ENCODE results near the gene TRIM66. TPM values are rescaled to one million over a fixed set of nuclear protein-coding genes. Genes with fewer than 3 reads are reported as not detected.

TRIM66 gene
- total and polyA plus RNA-seq, 9 of the 15 experiments (the other 6 are each of a cell fraction or from before 2014, with no cell fraction given): 1.1 to 7.3 (median 4.9) TPM

- POLR2A ChIA-PET: interaction anchor here (0.6 to 2.3 kb wide), 4 partner anchors 9 to 93 kb away, joined by 3 to 9 read pairs (median 4); partner anchors contain the start of gene RPL27A
- no peaks in the 10 kb centered on the region; the same call in 1 of the 2 replicates for H4K20me1 ChIP-seq (replicated peaks; ENCODE audit: control insufficient read depth, insufficient read depth, low read length)
- H3K27me3 ChIP-seq (ENCODE audit: control insufficient read depth in 2 of 2, insufficient read depth in 2 of 2, low read length in 2 of 2): peaks cover 0 to under 1% of the 10 kb centered on the region in 2 experiments; a peak in 1 of 5 replicates
- no peak for FAIRE-seq
- H3K9me3 ChIP-seq (replicated peaks; ENCODE audit: control insufficient read depth, insufficient read depth, low read depth, low read length): no peaks in the 10 kb centered on the region
- no peak overlapping the region for H3K4me2 ChIP-seq (ENCODE audit: insufficient read depth, low read length)
- in situ Hi-C loops (cut with MboI) (no loop called here), intact Hi-C loops (cut with micrococcal nuclease) (no loop called here)
- no peak for TF ChIP-seq ZNF232 (CRISPR knock-in tag; IDR thresholded peaks at IDR 0.05)
- no peak for TF ChIP-seq RFX5 (IDR thresholded peaks at IDR 0.05; ENCODE audit: low read depth, low read length)
- TF ChIP-seq MLX (CRISPR knock-in tag; conservative IDR thresholded peaks at IDR 0.05): no peak
- no peak for TF ChIP-seq KDM4B (IDR thresholded peaks at IDR 0.05; ENCODE audit: borderline replicate concordance in 2 of 2, low read depth in 1 of 2)
- no peak for TF ChIP-seq SNRNP70 (optimal IDR thresholded peaks at IDR 0.05; ENCODE audit: low read depth, low read length)
- no peak for TF ChIP-seq ZNF175 (CRISPR knock-in tag; IDR thresholded peaks at IDR 0.05; ENCODE audit: low read depth)
- no peak for TF ChIP-seq ARID1B (IDR thresholded peaks at IDR 0.05)
- TF ChIP-seq KDM2B (CRISPR knock-in tag; IDR thresholded peaks at IDR 0.05): no peak
- TF ChIP-seq ZNF507 (tag; conservative IDR thresholded peaks at IDR 0.05): no peak
- TF ChIP-seq FOSL1 (tag; conservative IDR thresholded peaks at IDR 0.05): no peak
- no peak for TF ChIP-seq BRD9 (IDR thresholded peaks at IDR 0.05; ENCODE audit: low read depth, partially characterized antibody)
- TF ChIP-seq GABPB2 (CRISPR knock-in tag; conservative IDR thresholded peaks at IDR 0.05): no peak
- no peak for TF ChIP-seq BCOR (IDR thresholded peaks at IDR 0.05)
- TF ChIP-seq SMARCA4 (IDR thresholded peaks at IDR 0.05): no peak
- peaks cover 19% of the 10 kb centered on the region; the same call in 2 of the 3 replicates for H3K36me3 ChIP-seq (ENCODE audit: control insufficient read depth, insufficient read depth, low read length)
- ATAC-seq: no peak
- no peak overlapping the region for H3K4me3 ChIP-seq
- no peaks in the 10 kb centered on the region for H3K9me1 ChIP-seq (ENCODE audit: control insufficient read depth, insufficient read depth, low read length)
- no TSS peak for BruUV-seq (replicated peaks)
- H3K79me2 ChIP-seq (ENCODE audit: control insufficient read depth, insufficient read depth, low read length): no peaks in the 10 kb centered on the region
- CTCF ChIA-PET (ENCODE audit: low intra/inter-chr PET ratio): no interaction called here
- H2AFZ ChIP-seq (ENCODE audit: low read depth, low read length): no peak overlapping the region
- no peak overlapping the region for H3K27ac ChIP-seq (ENCODE audit: extremely low read depth, low read depth, low read length)
- no peak for DNase-seq (ENCODE audit: extremely low read depth in 1 of 4, low spot score in 3 of 4)
- peaks cover 10 to 27% of the 10 kb centered on the region in 2 experiments for H3K4me1 ChIP-seq (replicated peaks in 1 of 2; ENCODE audit: control insufficient read depth in 2 of 2, insufficient read depth in 2 of 2, low read length in 2 of 2)
- no peak overlapping the region; a peak in 1 of 4 replicates for H3K9ac ChIP-seq (ENCODE audit: insufficient read depth in 1 of 2, low read depth in 2 of 2, low read length in 2 of 2)
- 89% methylated on average over 5 of the region's 5 CpGs for WGBS (ENCODE audit: insufficient coverage, low coverage, missing lambda C conversion rate)
These were observed 15.9 kb upstream of the TRIM66 start for GRCh38 chr11:8698379-8698851.

Measured in K562 (cell line).